Caco-2 (cell line): ENCODE results near the gene SLC9A3. TPM values are rescaled to one million over a fixed set of nuclear protein-coding genes. Genes with fewer than 3 reads are reported as not detected.
A peak's percentile ranks its signal among the peaks of the same experiment; 100 is the strongest.

Experiments used
- BruUV-seq: library from RNA; stranded (reverse); fragments of 400-500 nt; replicated peaks from 2 replicates; lab custom pipeline; 2021; lab: Mats Ljungman, UMichigan
- CTCF ChIA-PET: fragments of 300-600 bp; sonication (Branson Sonifier 250); formaldehyde crosslinking; loops from one replicate; lab custom pipeline; 2022; ENCODE audit warnings: antibody characterized with exemption; lab: Charles Lee
- POLR2A ChIA-PET: fragments of 300-600 bp; sonication (Branson Sonifier 250); formaldehyde crosslinking; loops from one replicate; lab custom pipeline; 2022; ENCODE audit warnings: antibody characterized with exemption; lab: Charles Lee
- DNase-seq, 2 experiments: peaks; one replicate each; pipeline versions ENCODE4 v3.0.0 to v3.0.0-alpha.2; 2020 to 2022
- H3K27me3 ChIP-seq: replicated peaks from 2 replicates; pipeline ENCODE4 v1.6.0; 2011; ENCODE audit warnings: low read length; ENCODE audit not compliant: control insufficient read depth, insufficient read depth
- H3K36me3 ChIP-seq: 2 replicates; pipeline ENCODE4 v1.5.1; 2011; ENCODE audit warnings: low read length; ENCODE audit not compliant: control insufficient read depth, insufficient read depth
- H3K4me1 ChIP-seq: fragments of 250-450 bp; sonication (Bioruptor Pico); 2 replicates; pipeline ENCODE4 v1.5.1; 2020; ENCODE audit warnings: mild to moderate bottlenecking
- H3K4me3 ChIP-seq: 2 replicates; pipeline ENCODE4 v1.5.1; 2011; ENCODE audit warnings: low read depth, mild to moderate bottlenecking, control low read depth, low read length
- H3K9me3 ChIP-seq: fragments of 250-450 bp; sonication (Bioruptor Pico); 2 replicates; pipeline ENCODE4 v1.5.1; 2020; ENCODE audit warnings: mild to moderate bottlenecking, moderate library complexity
- H3K27ac Mint-ChIP-seq: one replicate; pipeline ENCODE4 v1.8.0; 2022; ENCODE audit warnings: mixed read lengths; ENCODE audit not compliant: unreplicated experiment
- H3K27me3 Mint-ChIP-seq: one replicate; pipeline ENCODE4 v1.8.0; 2022; ENCODE audit warnings: mixed read lengths; ENCODE audit not compliant: insufficient read depth, unreplicated experiment
- H3K36me3 Mint-ChIP-seq: one replicate; pipeline ENCODE4 v1.8.0; 2022; ENCODE audit warnings: mild to moderate bottlenecking, mixed read lengths; ENCODE audit not compliant: insufficient read depth, unreplicated experiment
- H3K4me1 Mint-ChIP-seq: one replicate; pipeline ENCODE4 v1.8.0; 2022; ENCODE audit warnings: low read depth, mixed read lengths; ENCODE audit not compliant: unreplicated experiment
- H3K4me3 Mint-ChIP-seq: one replicate; pipeline ENCODE4 v1.8.0; 2022; ENCODE audit warnings: mild to moderate bottlenecking, moderate library complexity, mixed read lengths; ENCODE audit not compliant: unreplicated experiment
- H3K9me3 Mint-ChIP-seq: one replicate; pipeline ENCODE4 v1.8.0; 2022; ENCODE audit warnings: mixed read lengths; ENCODE audit not compliant: unreplicated experiment
- intact Hi-C: fragments of 100-400 bp; cut with micrococcal nuclease; formaldehyde crosslinking; loops from one replicate; pipeline ENCODE4 v1.10.0; 2022; ENCODE audit not compliant: unreplicated experiment
- total RNA-seq: library from RNA; stranded (reverse); gene quantifications from 2 replicates; pipeline ENCODE4 v1.2.3, GENCODE V29; 2022
- TF ChIP-seq, protein P1 (sequence below), 2 experiments: fragments of 200-600 bp in 1 of 2; IDR thresholded peaks; 1 replicate in 1 of 2; 2 replicates in 1 of 2; pipeline versions ENCODE4 v1.5.1 to v1.8.0; 2011 to 2022; ENCODE audit warnings: antibody characterized with exemption in 1 of 2, control low read depth in 1 of 2, inconsistent platforms in 1 of 2, low read depth in 1 of 2, low read length in 1 of 2, mild to moderate bottlenecking in 1 of 2, moderate library complexity in 1 of 2; ENCODE audit not compliant: insufficient read depth in 1 of 2, severe bottlenecking in 1 of 2, unreplicated experiment in 1 of 2

SLC9A3 gene
- total RNA-seq, 1 experiment from 2014 or later, result 3.4 TPM

DNA sequence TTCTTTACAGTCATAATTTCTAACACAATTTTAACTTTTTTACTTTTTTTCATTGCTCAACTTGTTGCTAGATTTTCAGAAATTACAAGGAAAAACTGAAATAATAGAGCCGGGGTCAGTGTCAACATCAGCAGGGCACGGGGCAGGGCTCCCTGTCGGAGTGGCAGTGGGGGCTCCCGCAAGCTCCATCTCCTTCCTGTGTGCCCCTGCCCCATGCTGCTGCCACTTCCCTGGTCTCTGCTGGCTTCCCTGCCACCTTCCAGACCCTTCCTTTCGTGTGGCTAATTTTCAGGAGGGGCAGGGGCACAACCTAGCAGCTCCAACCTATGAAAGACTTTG is 82.3 kb downstream of the SLC9A3 start:
- peak overlapping the region; percentile 89 for H3K4me3 Mint-ChIP-seq
- no peaks in the 10 kb centered on the region for H3K36me3 ChIP-seq
- peaks cover 17% of the 10 kb centered on the region for H3K36me3 Mint-ChIP-seq
- ChIA-PET POLR2A (no interaction called here), CTCF (no interaction called here)
- intact Hi-C loops, result loop anchor here (10.0 kb wide), 1 partner anchor 173 kb away; the partner anchor contains the start of gene CEP72
- no peaks in the 10 kb centered on the region for H3K9me3 Mint-ChIP-seq
- BruUV-seq, result no TSS peak
- no peaks in the 10 kb centered on the region for H3K4me1 Mint-ChIP-seq
- TF ChIP-seq, protein P1, sequence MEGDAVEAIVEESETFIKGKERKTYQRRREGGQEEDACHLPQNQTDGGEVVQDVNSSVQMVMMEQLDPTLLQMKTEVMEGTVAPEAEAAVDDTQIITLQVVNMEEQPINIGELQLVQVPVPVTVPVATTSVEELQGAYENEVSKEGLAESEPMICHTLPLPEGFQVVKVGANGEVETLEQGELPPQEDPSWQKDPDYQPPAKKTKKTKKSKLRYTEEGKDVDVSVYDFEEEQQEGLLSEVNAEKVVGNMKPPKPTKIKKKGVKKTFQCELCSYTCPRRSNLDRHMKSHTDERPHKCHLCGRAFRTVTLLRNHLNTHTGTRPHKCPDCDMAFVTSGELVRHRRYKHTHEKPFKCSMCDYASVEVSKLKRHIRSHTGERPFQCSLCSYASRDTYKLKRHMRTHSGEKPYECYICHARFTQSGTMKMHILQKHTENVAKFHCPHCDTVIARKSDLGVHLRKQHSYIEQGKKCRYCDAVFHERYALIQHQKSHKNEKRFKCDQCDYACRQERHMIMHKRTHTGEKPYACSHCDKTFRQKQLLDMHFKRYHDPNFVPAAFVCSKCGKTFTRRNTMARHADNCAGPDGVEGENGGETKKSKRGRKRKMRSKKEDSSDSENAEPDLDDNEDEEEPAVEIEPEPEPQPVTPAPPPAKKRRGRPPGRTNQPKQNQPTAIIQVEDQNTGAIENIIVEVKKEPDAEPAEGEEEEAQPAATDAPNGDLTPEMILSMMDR (IDR thresholded peaks at IDR 0.05; ENCODE audit: insufficient read depth in 1 of 2, low read depth in 1 of 2, low read length in 1 of 2, severe bottlenecking in 1 of 2, unreplicated experiment in 1 of 2), result no peak
- no peaks in the 10 kb centered on the region for H3K4me1 ChIP-seq
- H3K4me3 ChIP-seq, result peak overlapping the region; percentile 97
- DNase-seq, result no peak
- peaks cover 2% of the 10 kb centered on the region for H3K27me3 Mint-ChIP-seq
- H3K27ac Mint-ChIP-seq, result no peak overlapping the region
- no peaks in the 10 kb centered on the region for H3K27me3 ChIP-seq
- no peaks in the 10 kb centered on the region for H3K9me3 ChIP-seq

DNA sequence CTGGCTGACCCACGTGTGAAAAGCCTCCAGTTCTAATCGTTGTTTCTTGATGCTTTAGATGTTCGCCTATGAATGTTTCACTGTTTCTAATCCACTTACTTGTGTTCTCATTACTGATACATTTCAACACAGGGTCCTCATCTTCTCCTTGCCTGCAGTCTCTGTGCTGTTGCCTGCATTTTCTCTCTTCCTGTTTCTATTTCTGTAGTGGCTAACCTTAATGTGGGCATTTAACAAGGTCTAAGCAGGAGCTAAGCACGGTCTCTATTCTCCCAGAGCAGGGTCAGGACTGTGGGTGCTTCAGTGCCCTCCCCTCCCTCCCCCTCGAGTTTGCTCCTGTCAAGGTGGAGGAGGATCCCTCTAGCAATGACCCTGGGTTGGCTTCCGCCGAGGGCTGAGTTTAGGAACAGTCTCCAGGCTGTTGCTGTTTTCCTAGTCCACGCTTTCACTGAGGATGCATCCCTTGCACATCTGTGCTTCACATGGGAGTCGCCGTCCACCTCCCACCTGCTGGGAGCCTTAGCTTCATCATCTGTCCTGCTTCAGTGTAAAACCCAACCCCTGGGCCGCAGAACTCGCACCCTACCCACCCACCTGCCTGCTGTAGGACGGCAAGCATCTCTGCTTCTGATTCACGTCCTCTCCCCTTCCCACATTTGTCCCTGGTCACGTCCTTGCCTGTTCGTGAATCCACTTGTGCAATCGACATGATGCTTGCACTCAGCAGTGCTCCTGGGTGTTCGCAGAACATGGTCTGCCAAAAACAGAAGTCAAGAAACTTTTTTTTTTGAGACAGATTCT is 83.6 kb downstream of the SLC9A3 start:
- H3K9me3 Mint-ChIP-seq, result no peaks in the 10 kb centered on the region
- Histone ChIP-seq H3K4me3 (no peak overlapping the region), H3K36me3 (no peaks in the 10 kb centered on the region), H3K4me1 (no peaks in the 10 kb centered on the region), H3K9me3 (no peaks in the 10 kb centered on the region), H3K27me3 (no peaks in the 10 kb centered on the region)
- no peaks in the 10 kb centered on the region for H3K4me1 Mint-ChIP-seq
- no peak overlapping the region for H3K4me3 Mint-ChIP-seq
- TF ChIP-seq, protein P1 (IDR thresholded peaks at IDR 0.05; ENCODE audit: insufficient read depth in 1 of 2, low read depth in 1 of 2, low read length in 1 of 2, severe bottlenecking in 1 of 2, unreplicated experiment in 1 of 2), result no peak
- intact Hi-C loops, result loop anchor here (10.0 kb wide), 1 partner anchor 174 kb away; the partner anchor contains the start of gene CEP72
- BruUV-seq, result no TSS peak
- peaks cover 3% of the 10 kb centered on the region for H3K27me3 Mint-ChIP-seq
- no peak for DNase-seq
- CTCF ChIA-PET, result no interaction called here
- no peak overlapping the region for H3K27ac Mint-ChIP-seq
- POLR2A ChIA-PET, result no interaction called here
- H3K36me3 Mint-ChIP-seq, result peaks cover 11% of the 10 kb centered on the region

DNA sequence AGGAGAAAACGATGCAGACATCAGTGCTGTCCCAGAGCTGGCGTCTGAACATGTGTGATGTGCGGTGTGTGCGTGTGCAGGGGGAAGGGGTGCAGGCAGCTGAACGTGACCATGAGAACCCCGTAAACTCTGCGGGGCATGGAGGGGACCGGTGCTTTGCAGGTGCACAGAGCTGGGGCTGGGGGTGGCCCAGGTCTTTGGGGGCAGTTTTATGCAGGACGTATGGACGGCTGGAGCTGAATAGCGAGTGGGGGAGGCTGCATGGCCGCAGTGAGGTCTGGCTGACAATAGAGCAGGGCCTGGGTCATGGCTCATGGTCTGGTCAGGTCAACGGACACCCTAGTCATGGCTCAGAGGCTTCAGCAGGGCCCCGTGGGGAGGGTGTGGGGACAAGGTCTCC is 84.6 kb downstream of the SLC9A3 start:
- no peaks in the 10 kb centered on the region for H3K27me3 ChIP-seq
- TF ChIP-seq, protein P1 (IDR thresholded peaks at IDR 0.05; ENCODE audit: insufficient read depth in 1 of 2, low read depth in 1 of 2, low read length in 1 of 2, severe bottlenecking in 1 of 2, unreplicated experiment in 1 of 2), result no peak
- intact Hi-C loops, result loop anchor here (10.0 kb wide), 1 partner anchor 175 kb away; the partner anchor contains the start of gene CEP72
- BruUV-seq, result no TSS peak
- H3K9me3 Mint-ChIP-seq, result no peaks in the 10 kb centered on the region
- ChIA-PET CTCF (interaction anchor here (0.9 kb wide), 1 partner anchor 8 kb away, joined by 3 read pairs; no protein-coding TSS in a partner anchor), POLR2A (no interaction called here)
- H3K36me3 ChIP-seq, result no peaks in the 10 kb centered on the region
- H3K36me3 Mint-ChIP-seq, result peaks cover 8% of the 10 kb centered on the region
- H3K4me1 Mint-ChIP-seq, result no peaks in the 10 kb centered on the region
- peak in 1 of 2 experiments; percentile 28 for DNase-seq
- H3K4me3 Mint-ChIP-seq, result no peak overlapping the region
- H3K27me3 Mint-ChIP-seq, result peaks cover 5% of the 10 kb centered on the region
- no peak overlapping the region for H3K4me3 ChIP-seq
- no peaks in the 10 kb centered on the region for H3K9me3 ChIP-seq
- H3K27ac Mint-ChIP-seq, result no peak overlapping the region
- H3K4me1 ChIP-seq, result no peaks in the 10 kb centered on the region
